NCI-H1092 (cell line): ENCODE data around the gene MOV10L1.
"Not testable (repeated sequence)": the region's sequence is repeated elsewhere in the genome, so short reads cannot be mapped to it uniquely, and the experiment has no call there.

Experiments
- DNase-seq: peaks from one replicate; lab custom pipeline; 2025; lab: John Stamatoyannopoulos, UW

The MOV10L1 gene

GRCh38 chr22:50203288-50203687 lies 113.5 kb downstream of the MOV10L1 start:
- no peak for DNase-seq

GRCh38 chr22:50204571-50204970 lies 114.8 kb downstream of the MOV10L1 start:
- no peak for DNase-seq

GRCh38 chr22:50204998-50205397 lies 115.2 kb downstream of the MOV10L1 start:
- DNase-seq: not testable (repeated sequence)

GRCh38 chr22:50205781-50206569 lies 116.2 kb downstream of the MOV10L1 start:
- DNase-seq: no peak

GRCh38 chr22:50206599-50206998 lies 116.8 kb downstream of the MOV10L1 start:
- DNase-seq: no peak

- DNase-seq: no peak
Measured at GRCh38 chr22:50207383-50208140, 117.8 kb downstream of the MOV10L1 start.

GRCh38 chr22:50208430-50208938 lies 118.7 kb downstream of the MOV10L1 start:
- DNase-seq: no peak

- DNase-seq: no peak
Measured at GRCh38 chr22:50208939-50209892, 119.4 kb downstream of the MOV10L1 start.

- DNase-seq: no peak
Measured at GRCh38 chr22:50209893-50210292, 120.1 kb downstream of the MOV10L1 start.

- DNase-seq: no peak
Measured at GRCh38 chr22:50210378-50211139, 120.8 kb downstream of the MOV10L1 start.

- DNase-seq: no peak
Measured at GRCh38 chr22:50211147-50211546, 121.3 kb downstream of the MOV10L1 start.
